Measurements from ENCODE around the gene NDUFV1. TPM values are rescaled to one million over a fixed set of nuclear protein-coding genes. Genes with fewer than 3 reads are reported as not detected.

Gene NDUFV1
- total RNA-seq, 1 experiment from 2014 or later, result 242 TPM

- H4K20me1 ChIP-seq (ENCODE audit: insufficient read depth), result no peaks in the 10 kb centered on the region
- no peak for DNase-seq (ENCODE audit: low read depth, low spot score)
- no peak for ATAC-seq
- H3K79me2 ChIP-seq (ENCODE audit: insufficient read depth, low read length), result no peaks in the 10 kb centered on the region
- no peaks in the 10 kb centered on the region for H3K9me2 ChIP-seq (ENCODE audit: insufficient read depth)
- intact Hi-C loops (cut with micrococcal nuclease), result loop anchor here (10.0 kb wide), 1 partner anchor 80 kb away; no protein-coding TSS in a partner anchor
- H3K27ac ChIP-seq (ENCODE audit: low read depth, low read length), result no peak overlapping the region
- peaks cover 5 to 14% of the 10 kb centered on the region in 2 experiments; a peak in 3 of 4 replicates for H3K4me1 ChIP-seq (ENCODE audit: control insufficient read depth in 1 of 2, insufficient read depth in 2 of 2, low read length in 2 of 2)
- no peak overlapping the region for H3K4me3 ChIP-seq (replicated peaks in 1 of 2; ENCODE audit: low read depth in 1 of 2, low read length in 2 of 2)
- no peak overlapping the region for H3K4me2 ChIP-seq (ENCODE audit: low read length)
- TF ChIP-seq ZFX (IDR thresholded peaks at IDR 0.05) (no peak), TCF7L2 (IDR thresholded peaks at IDR 0.05; ENCODE audit: borderline replicate concordance, extremely low read depth, insufficient read depth, insufficient read length) (no peak), CBX3 (IDR thresholded peaks at IDR 0.05; ENCODE audit: low read depth) (no peak), EZH2 (IDR thresholded peaks at IDR 0.05) (no peak), POLR2A (IDR thresholded peaks at IDR 0.05; ENCODE audit: borderline replicate concordance, extremely low read depth, insufficient read depth, insufficient read length) (no peak), EGR1 (IDR thresholded peaks at IDR 0.05; ENCODE audit: low read depth) (no peak), SRF (IDR thresholded peaks at IDR 0.05; ENCODE audit: low read depth) (no peak)
- no peaks in the 10 kb centered on the region for H3K36me3 ChIP-seq (ENCODE audit: control insufficient read depth in 1 of 2, insufficient read depth in 2 of 2, low read length in 2 of 2)
- ChIA-PET CTCF (no interaction called here), RAD21 (ENCODE audit: low non-redundant PET in 1 of 2, low total read pairs in 2 of 2, uncharacterized antibody in 2 of 2, unreplicated experiment in 2 of 2) (interaction anchor here (0.6 to 0.8 kb wide), 2 partner anchors 30 to 566 kb away, joined by 3 read pairs; no protein-coding TSS in a partner anchor), POLR2A (no interaction called here)
- BruUV-seq (replicated peaks), result no TSS peak
- H3K9me3 ChIP-seq (ENCODE audit: control insufficient read depth in 1 of 2, insufficient read depth in 1 of 2, low read depth in 1 of 2, low read length in 2 of 2), result no peaks in the 10 kb centered on the region
- no peak overlapping the region for H3K9ac ChIP-seq (ENCODE audit: low read length)
- H3K27me3 ChIP-seq (ENCODE audit: insufficient read depth, low read length), result no peaks in the 10 kb centered on the region
- no peak overlapping the region for H2AFZ ChIP-seq (ENCODE audit: low read depth, low read length, poor library complexity, severe bottlenecking)
These were observed 27.9 kb downstream of the NDUFV1 start for GRCh38 chr11:67634366-67635230.

GRCh38 chr11:67635231-67635521 lies 28.4 kb downstream of the NDUFV1 start:
- H3K79me2 ChIP-seq (ENCODE audit: insufficient read depth, low read length), result no peaks in the 10 kb centered on the region
- H3K27ac ChIP-seq (ENCODE audit: low read depth, low read length), result no peak overlapping the region
- DNase-seq (ENCODE audit: low read depth, low spot score) (no peak), ATAC-seq (no peak)
- H4K20me1 ChIP-seq (ENCODE audit: insufficient read depth), result no peaks in the 10 kb centered on the region
- H3K9me2 ChIP-seq (ENCODE audit: insufficient read depth), result no peaks in the 10 kb centered on the region
- CTCF ChIA-PET, result no interaction called here
- H3K4me1 ChIP-seq (ENCODE audit: control insufficient read depth in 1 of 2, insufficient read depth in 2 of 2, low read length in 2 of 2), result peaks cover 5 to 11% of the 10 kb centered on the region in 2 experiments; a peak in 3 of 4 replicates
- H3K9me3 ChIP-seq (ENCODE audit: control insufficient read depth in 1 of 2, insufficient read depth in 1 of 2, low read depth in 1 of 2, low read length in 2 of 2), result no peaks in the 10 kb centered on the region
- H3K4me2 ChIP-seq (ENCODE audit: low read length), result no peak overlapping the region
- no peak for TF ChIP-seq ZFX (IDR thresholded peaks at IDR 0.05)
- TF ChIP-seq EGR1 (IDR thresholded peaks at IDR 0.05; ENCODE audit: low read depth), result no peak
- no peak for TF ChIP-seq TCF7L2 (IDR thresholded peaks at IDR 0.05; ENCODE audit: borderline replicate concordance, extremely low read depth, insufficient read depth, insufficient read length)
- TF ChIP-seq MAX (IDR thresholded peaks at IDR 0.05), result no peak
- TF ChIP-seq ZBTB33 (IDR thresholded peaks at IDR 0.05; ENCODE audit: extremely low read depth, insufficient replicate concordance, low read length), result no peak
- TF ChIP-seq SP1 (IDR thresholded peaks at IDR 0.05; ENCODE audit: low read depth), result no peak
- no peak for TF ChIP-seq FOSL1 (IDR thresholded peaks at IDR 0.05; ENCODE audit: low read depth)
- no peak for TF ChIP-seq SIN3A (IDR thresholded peaks at IDR 0.05; ENCODE audit: low read depth)
- no peak for TF ChIP-seq SRF (IDR thresholded peaks at IDR 0.05; ENCODE audit: low read depth)
- POLR2A ChIA-PET, result no interaction called here
- RAD21 ChIA-PET (ENCODE audit: low non-redundant PET in 1 of 2, low total read pairs in 2 of 2, uncharacterized antibody in 2 of 2, unreplicated experiment in 2 of 2), result interaction anchor here (0.6 to 0.8 kb wide), 2 partner anchors 31 to 567 kb away, joined by 3 read pairs; no protein-coding TSS in a partner anchor
- no TSS peak for BruUV-seq (replicated peaks)
- no peak overlapping the region for H3K9ac ChIP-seq (ENCODE audit: low read length)
- intact Hi-C loops (cut with micrococcal nuclease), result loop anchor here (10.0 kb wide), 1 partner anchor 80 kb away; no protein-coding TSS in a partner anchor
- H3K4me3 ChIP-seq (replicated peaks in 1 of 2; ENCODE audit: low read depth in 1 of 2, low read length in 2 of 2), result no peak overlapping the region
- no peak overlapping the region for H2AFZ ChIP-seq (ENCODE audit: low read depth, low read length, poor library complexity, severe bottlenecking)
- no peaks in the 10 kb centered on the region for H3K27me3 ChIP-seq (ENCODE audit: insufficient read depth, low read length)
- H3K36me3 ChIP-seq (ENCODE audit: control insufficient read depth in 1 of 2, insufficient read depth in 2 of 2, low read length in 2 of 2), result no peaks in the 10 kb centered on the region

All from HCT116 (cell line).